DND-41 (cell line): ENCODE results near the gene NUP133.

Source experiments
- CTCF ChIP-seq: IDR thresholded peaks from 2 replicates; pipeline ENCODE4 v1.5.1; 2012; ENCODE audit warnings: borderline replicate concordance, low read length, moderate library complexity, mild to moderate bottlenecking; ENCODE audit not compliant: poor library complexity, severe bottlenecking; ENCODE audit errors: extremely low read depth
- EZH2 ChIP-seq: IDR thresholded peaks from 3 replicates; pipeline ENCODE4 v1.6.1; 2012; ENCODE audit warnings: borderline replicate concordance, low read depth, mild to moderate bottlenecking, moderate library complexity, low read length, inconsistent platforms; ENCODE audit not compliant: severe bottlenecking

GRCh38 chr1:229478852-229479251, 29.3 kb downstream of the NUP133 start:
- TF ChIP-seq CTCF (no peak), EZH2 (no peak)
